HG03280 (cell line): ENCODE measurements around the gene IST1.
"Not testable (repeated sequence)": the region's sequence is repeated elsewhere in the genome, so short reads cannot be mapped to it uniquely, and the experiment has no call there.

Experiments
- ATAC-seq: cut with Tn5 transposase; IDR thresholded peaks from one replicate; pipeline ENCODE4 v1.9.1; 2021; ENCODE audit warnings: mild to moderate bottlenecking, moderate library complexity; ENCODE audit not compliant: unreplicated experiment

Gene IST1

GRCh38 chr16:71894921-71895678 lies at the start of gene IST1:
IST1 (plus strand) TSS chr16:71895531; CDS start chr16:71915641, 20,110 bp downstream.
- ATAC-seq: peak; percentile 82

DNA sequence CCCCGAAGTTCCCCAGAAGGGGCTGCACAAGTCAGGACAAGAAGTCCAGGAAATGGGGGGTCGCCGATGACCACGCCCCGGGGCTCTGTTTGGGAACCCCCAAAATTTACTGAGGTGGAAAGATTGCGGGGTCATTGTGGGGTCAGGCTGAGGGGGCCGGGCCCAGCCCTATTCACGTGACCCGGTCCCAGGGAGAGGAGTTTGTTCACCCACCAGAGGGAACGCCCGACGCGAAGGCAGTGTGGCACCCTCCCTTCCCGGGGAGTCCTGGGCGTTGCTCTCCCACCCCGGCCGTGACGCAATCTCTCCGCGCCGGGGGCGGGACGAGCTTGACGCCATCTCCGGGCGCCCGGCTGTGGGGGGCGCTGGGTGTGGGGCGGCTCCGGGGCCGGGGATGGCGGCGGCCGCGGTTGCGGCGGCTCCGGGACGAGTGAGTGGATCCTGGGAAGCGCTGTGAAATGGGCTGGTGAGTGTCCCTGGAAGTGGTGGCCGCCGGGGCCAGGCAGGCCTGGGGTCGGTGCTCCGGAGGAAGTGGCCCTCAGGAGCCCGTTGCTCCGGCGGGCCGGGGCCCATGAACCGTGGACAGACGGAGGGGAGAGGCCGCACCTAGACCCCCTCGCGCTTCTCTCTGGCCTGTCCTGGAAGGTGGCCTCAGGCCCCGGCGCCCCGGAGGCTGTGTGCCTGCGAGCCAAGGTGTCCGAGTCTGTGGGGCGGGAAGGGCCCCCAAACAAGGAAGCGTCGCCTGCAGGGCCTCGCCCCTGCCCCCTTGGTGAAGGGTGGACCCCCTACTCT lies 49.5 kb upstream of the IST1 start, which contains the start of gene ATXN1L:
Gene ATXN1L, plus strand, starts transcription at position 338 of the 792 bp plus-strand sequence. CDS start 3,765 bp downstream, outside the sequence.
- ATAC-seq: peak; percentile 68

DNA sequence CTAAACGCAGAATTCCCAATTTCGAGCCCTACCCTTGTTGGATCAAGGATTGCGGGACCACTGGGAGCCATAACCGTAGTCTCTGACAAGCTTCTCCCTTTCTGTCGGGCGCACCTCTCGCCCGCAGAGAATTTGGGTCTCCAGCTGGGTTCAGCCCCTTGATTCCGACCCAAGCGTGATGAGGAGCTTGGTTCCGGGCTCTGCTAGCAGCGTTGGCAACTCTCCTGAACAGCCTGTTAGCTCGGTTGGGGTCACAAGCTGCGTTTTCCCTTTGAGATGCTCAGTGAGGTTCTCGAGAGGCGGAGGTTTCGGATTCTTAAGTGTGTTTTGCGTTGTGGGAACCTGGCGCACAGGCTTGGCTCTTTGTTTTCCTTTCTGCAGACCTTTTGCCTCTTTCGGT lies 48.9 kb upstream of the IST1 start:
- no peak for ATAC-seq

DNA sequence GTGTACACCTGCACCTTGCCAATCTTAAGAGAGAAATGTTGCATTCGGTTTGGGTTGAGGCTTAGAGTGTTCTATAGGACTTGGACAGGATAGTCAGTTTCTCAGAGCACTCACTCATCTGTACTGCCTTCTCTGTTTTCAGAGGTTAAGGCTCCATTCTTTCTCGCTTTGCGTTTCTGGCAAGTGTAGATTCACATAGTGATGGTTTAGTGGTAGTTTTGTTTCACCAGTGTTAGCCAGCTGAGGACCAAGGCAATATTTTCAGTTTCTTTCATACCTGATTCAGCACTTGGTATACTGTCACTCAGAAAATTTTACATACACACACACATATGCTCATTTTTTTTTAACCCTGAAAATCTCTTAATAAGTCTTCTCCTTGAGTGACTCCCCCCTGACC lies 48.2 kb upstream of the IST1 start:
- no peak for ATAC-seq

DNA sequence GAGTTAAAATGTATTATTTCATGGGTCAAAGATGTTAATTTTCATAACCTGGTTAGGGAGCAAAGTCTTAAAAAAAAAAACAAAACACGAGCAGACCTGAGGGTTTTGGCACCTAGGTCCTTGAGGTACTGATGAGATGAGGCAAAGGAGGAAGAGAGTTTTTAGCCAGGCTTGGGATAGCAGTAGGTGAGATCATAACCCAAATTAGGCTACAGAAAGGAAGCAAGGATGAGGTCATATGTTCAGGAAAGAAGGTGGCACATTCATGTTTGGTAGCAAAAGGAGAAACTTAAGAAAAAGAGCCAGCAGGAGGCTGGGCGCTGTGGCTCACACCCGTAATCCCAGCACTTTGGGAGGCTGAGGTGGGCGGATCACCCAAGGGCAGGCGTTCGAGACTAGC lies 46.7 kb upstream of the IST1 start:
- ATAC-seq: no peak

DNA sequence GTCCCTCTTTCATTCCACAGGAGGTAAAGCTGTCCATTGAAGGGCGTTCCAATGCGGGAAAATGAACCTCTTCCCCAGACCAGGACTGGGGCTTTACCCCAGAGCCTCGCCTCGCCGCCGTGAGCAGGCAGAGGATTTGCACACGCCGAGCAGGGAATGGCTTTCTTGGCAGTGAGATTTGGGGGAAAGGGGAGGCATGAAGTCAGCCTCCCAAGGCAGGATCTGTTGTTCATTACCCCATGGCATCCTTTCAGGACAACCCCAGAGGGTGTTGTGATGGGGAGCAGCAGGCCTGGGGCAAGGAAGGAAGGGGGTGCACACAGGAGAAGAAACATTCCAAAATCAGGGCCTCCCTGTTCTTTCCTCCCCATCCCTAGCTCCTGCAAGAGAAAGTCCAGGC lies 43.6 kb upstream of the IST1 start:
- no peak for ATAC-seq

- ATAC-seq: no peak
Measured at GRCh38 chr16:71852158-71852557, 43.2 kb upstream of the IST1 start.

GRCh38 chr16:71852561-71852960 lies 42.8 kb upstream of the IST1 start:
- ATAC-seq: no peak

DNA sequence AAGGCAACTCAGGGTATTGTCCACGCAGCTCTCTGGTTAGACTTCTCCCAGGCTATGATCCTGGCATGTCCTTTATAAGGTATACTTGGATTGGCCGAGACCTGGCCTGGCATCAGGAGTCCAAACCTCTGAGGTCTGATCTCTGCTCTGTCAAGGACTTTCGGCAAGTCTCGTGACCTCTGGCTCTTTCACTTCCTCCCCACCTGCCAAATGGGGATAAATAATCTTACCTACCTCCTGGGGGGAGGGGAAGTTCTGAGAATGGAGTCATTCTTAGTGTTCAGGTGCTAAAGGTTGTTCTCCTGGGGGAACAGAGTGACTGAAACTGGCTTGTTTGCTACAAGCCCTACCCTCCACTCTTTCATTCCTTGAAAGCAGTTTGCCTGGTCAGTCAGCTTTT lies 41.9 kb upstream of the IST1 start:
- peak; percentile 82 for ATAC-seq

DNA sequence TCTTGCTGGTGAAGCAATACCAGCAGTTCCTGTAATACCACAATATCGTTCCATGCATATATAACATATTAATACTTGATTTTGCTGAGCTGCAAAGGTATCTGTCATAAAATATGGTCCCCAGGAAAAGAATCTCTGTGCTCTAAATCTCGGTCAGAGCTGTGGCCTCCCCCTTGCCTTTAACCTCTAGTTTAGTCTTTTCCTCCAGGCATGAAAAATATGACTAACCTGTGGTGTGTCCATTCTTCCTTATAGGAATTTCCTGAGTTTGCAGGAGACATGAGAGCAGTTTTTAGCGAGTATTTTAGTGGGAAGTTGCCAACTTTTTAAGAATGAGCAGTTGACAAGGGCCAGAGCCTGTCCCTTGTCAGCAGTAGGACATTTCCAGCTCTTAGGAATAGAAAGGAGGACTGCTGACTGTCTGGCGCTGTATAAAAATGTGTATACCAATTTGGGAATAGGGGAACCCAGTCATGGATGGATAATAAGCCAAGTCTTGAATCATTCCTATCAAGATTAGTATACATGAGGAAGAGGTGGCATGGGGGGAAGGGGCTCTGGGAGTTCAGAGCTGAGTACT lies 40.9 kb upstream of the IST1 start:
- ATAC-seq: no peak

- no peak for ATAC-seq
Measured at GRCh38 chr16:71855937-71856662, 39.2 kb upstream of the IST1 start.

- no peak for ATAC-seq
Measured at GRCh38 chr16:71859762-71860521, 35.4 kb upstream of the IST1 start.

DNA sequence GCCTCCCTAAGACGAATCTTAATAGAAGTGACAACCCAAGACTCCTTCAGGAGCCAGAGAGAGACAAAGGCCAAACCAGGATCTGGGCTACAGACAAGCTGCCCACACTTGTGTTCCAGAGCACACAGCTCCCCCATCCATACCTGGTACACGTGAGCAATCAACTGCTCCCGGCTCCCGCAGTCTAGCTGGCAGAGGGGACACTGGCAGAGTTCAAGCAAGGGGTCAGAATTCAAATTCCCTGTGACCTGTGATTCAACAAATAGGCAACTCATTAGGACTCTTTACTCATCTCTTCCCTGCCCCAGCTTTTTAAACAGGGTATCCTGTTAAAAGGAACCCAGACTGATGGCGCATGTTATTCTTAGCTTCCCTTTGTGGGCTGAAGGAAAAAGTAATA lies 31.3 kb upstream of the IST1 start:
- no peak for ATAC-seq

GRCh38 chr16:71865173-71865863 lies 30.0 kb upstream of the IST1 start:
- ATAC-seq: no peak

- not testable (repeated sequence) for ATAC-seq
Measured at GRCh38 chr16:71867175-71867574, 28.2 kb upstream of the IST1 start.

DNA sequence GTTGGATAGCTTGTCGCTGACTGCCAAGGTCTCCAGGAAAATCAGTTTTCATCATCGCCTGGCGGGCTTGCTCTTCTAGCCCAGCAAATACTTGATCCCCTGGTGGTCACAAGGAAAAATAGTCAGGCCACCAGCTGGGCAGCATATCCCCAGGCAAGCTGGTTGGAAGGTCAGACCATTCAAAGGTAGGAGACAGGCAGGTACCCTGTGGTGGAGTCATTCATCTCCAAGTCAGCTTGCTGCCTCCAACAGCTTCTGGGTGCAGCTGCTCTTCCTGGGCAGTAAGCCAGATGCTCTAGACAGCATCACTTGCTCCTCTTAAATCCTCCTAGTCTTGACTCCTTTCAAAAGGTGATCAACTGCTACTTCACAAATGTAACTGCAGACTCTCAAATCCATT lies 27.4 kb upstream of the IST1 start:
- no peak for ATAC-seq

DNA sequence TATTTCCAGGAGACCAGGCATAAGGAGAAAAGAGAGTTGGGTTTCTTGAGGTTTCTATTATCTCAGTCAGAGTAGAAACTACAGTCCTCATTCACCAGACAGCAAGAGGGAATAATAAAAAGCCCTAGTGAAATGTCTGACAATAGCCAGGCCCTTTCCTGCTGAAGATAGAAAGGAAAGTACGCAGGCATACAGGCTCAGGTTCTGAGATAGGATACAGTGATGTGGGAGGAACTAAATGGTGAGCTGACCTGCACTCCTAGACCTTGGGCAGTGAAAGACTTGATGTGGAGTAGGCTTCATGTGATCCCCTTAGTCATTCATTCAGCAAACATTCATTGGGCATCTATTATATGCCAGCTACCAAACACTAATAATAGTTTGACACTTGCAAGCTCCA lies 26.2 kb upstream of the IST1 start:
- ATAC-seq: no peak

DNA sequence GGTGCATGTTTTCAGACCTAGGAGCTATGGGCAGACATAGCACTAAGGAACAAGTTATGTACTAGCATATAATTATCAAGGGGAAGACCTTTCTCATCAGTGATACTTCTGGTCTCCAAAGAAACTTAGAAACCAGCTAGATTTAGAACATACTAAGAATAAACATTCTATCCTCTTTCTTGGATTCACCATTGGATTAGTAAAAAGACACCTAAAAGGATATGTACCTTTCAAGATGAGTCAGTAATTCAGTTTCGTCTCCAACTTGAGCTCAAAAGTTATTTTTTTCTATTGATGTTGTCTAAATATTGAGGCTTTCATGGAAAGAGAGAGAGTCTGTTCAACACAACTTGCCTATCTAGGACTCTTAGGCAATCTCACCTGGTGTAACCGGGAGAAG lies 24.5 kb upstream of the IST1 start:
- ATAC-seq: no peak

DNA sequence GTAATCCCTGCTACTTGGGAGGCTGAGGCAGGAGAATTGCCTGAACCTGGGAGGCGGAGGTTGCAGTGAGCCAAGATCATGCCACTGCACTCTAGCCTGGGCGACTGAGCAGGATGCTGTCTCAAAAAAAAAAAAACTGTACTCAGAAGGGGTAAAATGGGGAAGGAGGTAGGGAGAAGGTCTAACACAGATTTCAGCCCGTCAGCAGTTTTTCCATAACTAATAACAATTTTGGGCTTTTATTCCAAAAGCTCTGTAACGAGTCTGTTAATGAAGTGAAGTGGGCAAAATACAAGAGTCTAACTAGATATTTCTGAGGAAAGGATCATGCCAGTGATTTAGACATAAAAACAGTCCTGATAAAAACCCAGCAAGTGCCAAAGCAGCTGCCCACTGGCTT lies 22.1 kb upstream of the IST1 start:
- no peak for ATAC-seq

- ATAC-seq: no peak
Measured at GRCh38 chr16:71878911-71879310, 16.4 kb upstream of the IST1 start.
